SIG-M5 treated with dmso at 0.1 percent for 504 hours (cell line): Measurements from ENCODE around the gene TM4SF1.
"Not testable (repeated sequence)": the region's sequence is repeated elsewhere in the genome, so short reads cannot be mapped to it uniquely, and the experiment has no call there.

Experiments used
- DNase-seq: peaks from one replicate; lab custom pipeline; 2025; ENCODE audit not compliant: unreplicated experiment; lab: John Stamatoyannopoulos, UW

Gene TM4SF1

DNA sequence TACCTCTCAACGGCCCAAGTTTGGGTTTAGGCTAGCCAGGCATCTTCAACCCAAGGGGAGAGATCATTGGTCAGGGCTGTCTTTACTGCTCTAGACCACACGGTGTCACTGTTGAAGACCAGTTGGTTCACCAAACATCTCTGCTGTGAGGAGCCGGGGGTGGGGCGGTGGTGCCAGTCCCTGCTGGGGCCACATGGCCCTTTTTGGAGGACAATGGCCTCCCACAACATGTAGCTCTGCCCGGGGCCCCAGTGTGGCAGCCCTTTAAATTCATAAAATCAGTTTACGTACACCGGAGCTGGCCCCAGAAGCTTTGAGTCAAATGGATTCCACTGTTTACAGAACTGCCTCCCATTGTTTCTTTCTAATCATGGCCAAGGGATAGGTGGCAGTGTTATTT lies 24.9 kb downstream of the TM4SF1 start:
- DNase-seq, result peak; percentile 75

GRCh38 chr3:149343951-149344350 lies 33.5 kb downstream of the TM4SF1 start:
- DNase-seq, result no peak

- peak; percentile 13 for DNase-seq
Observed at GRCh38 chr3:149342413-149343380, 34.8 kb downstream of the TM4SF1 start.

DNA sequence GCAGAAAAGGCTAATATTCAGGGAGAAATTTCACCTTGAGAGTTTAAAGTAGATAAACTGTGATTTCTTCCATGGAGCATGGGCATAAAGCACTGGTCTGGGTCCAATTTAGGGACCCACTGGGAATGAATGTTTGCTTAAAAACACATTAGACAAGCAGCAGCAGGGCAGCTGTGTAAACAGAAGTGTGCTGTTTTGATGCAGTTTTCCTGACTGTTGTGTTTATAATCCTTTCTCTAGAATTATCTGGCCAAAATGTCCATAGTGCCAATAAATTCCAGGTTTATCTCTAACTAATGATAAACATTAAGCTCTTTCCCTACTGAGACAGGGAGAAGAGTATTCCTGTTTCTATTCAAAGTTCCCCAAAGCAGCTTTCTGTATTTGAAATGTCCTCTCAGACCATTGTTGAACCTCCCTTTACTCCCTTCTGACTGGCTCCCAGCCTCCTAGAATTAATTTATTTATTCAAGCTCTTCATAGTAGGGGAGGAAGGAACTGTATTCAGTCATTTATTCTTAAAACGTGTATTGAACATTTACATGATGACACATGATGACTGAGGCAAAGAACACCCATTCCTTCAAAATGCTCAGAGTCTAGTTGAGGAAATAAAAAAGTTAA lies 37.0 kb downstream of the TM4SF1 start:
- DNase-seq, result no peak

GRCh38 chr3:149339931-149340309 lies 37.5 kb downstream of the TM4SF1 start:
- peak; percentile 72 for DNase-seq

DNA sequence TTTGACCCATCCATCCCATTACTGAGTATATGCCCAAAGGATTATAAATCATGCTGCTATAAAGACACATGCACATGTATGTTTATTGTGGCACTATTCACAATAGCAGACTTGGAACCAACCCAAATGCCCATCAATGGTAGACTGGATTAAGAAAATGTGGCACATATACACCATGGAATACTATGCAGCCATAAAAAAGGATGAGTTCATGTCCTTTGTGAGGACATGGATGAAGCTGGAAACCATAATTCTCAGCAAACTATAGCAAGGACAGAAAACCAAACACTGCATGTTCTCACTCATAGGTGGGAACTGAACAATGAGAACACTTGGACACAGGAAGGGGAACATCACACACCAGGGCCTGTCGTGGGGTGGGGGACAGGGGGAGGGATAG lies 40.0 kb downstream of the TM4SF1 start:
- not testable (repeated sequence) for DNase-seq

- no peak for DNase-seq
Observed at GRCh38 chr3:149336925-149337324, 40.5 kb downstream of the TM4SF1 start.

GRCh38 chr3:149333176-149333859 lies 44.1 kb downstream of the TM4SF1 start, which contains the start of gene TM4SF18:
TM4SF18 (minus strand) TSS chr3:149333636; CDS start chr3:149333382, 254 bp downstream.
- DNase-seq, result no peak

- no peak for DNase-seq
Observed at GRCh38 chr3:149332771-149333170, 44.7 kb downstream of the TM4SF1 start.

DNA sequence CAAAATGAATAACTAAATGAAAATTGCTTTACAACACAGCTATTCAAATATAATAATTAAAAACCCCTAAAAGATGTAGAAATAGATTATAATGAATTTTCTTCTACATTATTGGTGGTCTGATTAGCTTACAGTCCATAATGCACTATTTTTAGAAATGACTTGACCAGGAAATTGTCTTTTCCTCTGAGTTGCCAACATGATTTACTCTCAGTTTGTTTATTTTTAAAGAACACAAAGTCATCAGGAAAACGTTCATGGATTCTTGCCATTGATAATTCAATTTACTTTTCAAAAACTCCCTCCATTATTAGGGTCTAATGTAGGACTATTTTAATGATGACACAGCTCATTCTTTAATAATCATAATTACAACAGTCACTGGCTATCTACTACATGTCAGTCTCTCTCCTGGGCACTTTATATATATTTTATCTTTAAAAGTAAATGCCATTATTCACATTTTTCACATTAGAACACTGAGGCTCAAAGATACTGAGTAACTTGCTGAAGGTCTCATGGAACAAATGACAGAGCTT lies 45.2 kb downstream of the TM4SF1 start:
- no peak for DNase-seq

GRCh38 chr3:149331396-149331795 lies 46.1 kb downstream of the TM4SF1 start:
- no peak for DNase-seq

DNA sequence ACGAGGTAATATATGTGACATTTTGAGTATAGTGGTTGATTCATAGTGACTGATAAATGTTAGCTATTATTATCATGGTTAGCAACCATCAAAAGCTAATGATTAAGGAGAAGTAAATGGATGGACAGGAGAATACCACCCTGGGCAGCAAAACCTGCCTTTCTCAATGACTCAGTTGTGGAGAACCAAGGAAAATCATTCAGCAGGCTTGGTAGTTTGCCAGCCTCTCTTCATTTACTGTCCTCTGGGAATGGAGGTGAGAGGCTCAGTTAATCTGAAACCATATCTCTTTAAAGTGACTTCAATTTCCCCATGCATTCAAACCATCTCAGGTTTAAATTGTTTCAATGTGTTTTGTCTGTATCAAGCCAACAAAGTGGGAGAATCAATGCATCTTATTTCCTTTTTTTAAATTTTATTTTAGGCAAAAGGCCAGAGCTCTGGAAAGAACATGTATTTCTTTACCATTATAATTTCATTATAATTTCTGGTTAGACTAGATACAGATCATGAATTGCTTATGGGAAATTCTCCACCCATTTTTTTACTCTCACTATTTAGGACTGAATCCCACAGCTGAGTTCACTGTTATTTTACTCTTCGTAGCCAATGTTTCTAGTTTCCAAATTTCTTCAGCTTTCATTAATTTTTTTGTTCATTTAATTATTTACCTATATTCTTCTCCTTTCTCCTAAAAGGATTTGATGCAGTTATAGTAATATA lies 46.7 kb downstream of the TM4SF1 start:
- no peak for DNase-seq

DNA sequence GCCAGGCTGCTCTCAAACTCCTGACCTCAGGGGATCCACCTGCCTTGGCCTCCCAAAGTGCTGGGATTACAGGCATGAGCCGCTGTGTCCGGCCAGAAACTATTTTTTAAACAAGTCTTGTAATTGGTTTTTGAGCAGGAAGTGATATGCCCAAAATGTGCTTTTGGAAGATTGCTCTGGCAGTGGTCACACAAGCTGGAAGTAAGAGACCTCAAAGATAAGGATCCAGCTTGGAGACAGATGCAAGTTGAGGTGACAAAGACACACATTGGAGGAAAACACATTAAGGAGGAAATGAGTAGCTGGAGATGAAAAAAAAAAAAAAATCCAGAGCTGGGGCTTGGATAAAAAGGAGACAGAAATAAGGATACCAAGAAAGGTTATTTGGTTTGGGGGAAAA lies 50.3 kb downstream of the TM4SF1 start:
- no peak for DNase-seq

GRCh38 chr3:149325581-149325980 lies 51.9 kb downstream of the TM4SF1 start:
- no peak for DNase-seq

- DNase-seq, result no peak
Observed at GRCh38 chr3:149324332-149324731, 53.1 kb downstream of the TM4SF1 start.

- DNase-seq, result no peak
Observed at GRCh38 chr3:149321640-149322039, 55.8 kb downstream of the TM4SF1 start.

GRCh38 chr3:149321136-149321535 lies 56.3 kb downstream of the TM4SF1 start:
- no peak for DNase-seq

DNA sequence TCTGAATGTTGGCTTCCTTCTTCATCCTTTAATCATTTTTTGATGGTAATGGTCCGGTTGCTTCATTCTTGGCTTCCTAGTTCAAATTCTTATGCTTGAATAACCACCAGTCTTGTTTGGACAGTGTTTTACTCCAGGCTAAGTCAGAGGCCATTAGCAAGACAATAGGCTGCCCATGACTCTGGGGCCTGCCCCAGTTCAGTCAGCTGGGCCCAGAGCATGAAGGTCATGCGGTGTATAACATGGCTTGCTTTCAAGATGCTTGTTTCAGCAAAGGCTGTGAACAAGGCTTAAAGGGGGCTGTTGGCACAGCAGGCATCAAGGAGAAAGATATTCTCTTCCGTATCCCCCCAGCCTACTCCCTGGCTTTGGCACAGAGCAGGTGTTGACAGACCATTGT lies 57.7 kb downstream of the TM4SF1 start:
- DNase-seq, result no peak
